PC-9 (cell line): ENCODE data around the gene CDON. TPM values are rescaled to one million over a fixed set of nuclear protein-coding genes. Genes with fewer than 3 reads are reported as not detected.
A peak's percentile ranks its signal among the peaks of the same experiment; 100 is the strongest.
"Not testable (repeated sequence)": the region's sequence is repeated elsewhere in the genome, so short reads cannot be mapped to it uniquely, and the experiment has no call there.

Experiments
- BruUV-seq: library from RNA; stranded (reverse); fragments of 400-500 nt; replicated peaks from 2 replicates; lab custom pipeline; 2021; lab: Mats Ljungman, UMichigan
- CTCF ChIA-PET: fragments of 300-600 bp; sonication (Branson Sonifier 250); formaldehyde crosslinking; loops from one replicate; lab custom pipeline; 2022; ENCODE audit warnings: antibody characterized with exemption; lab: Charles Lee
- POLR2A ChIA-PET: fragments of 300-600 bp; sonication (Branson Sonifier 250); formaldehyde crosslinking; loops from one replicate; lab custom pipeline; 2022; ENCODE audit warnings: antibody characterized with exemption; ENCODE audit not compliant: unreplicated experiment; lab: Charles Lee
- DNase-seq, 2 experiments: peaks; one replicate each; pipeline versions ENCODE4 v3.0.0 to v3.0.0-alpha.2; 2015 to 2022; ENCODE audit warnings: mixed read lengths in 1 of 2
- H2AFZ ChIP-seq: fragments of 200-600 bp; sonication (generic); 2 replicates; pipeline ENCODE4 v1.8.1; 2017; ENCODE audit warnings: antibody characterized with exemption
- H3F3A ChIP-seq: fragments of 200-600 bp; sonication (generic); 2 replicates; pipeline ENCODE4 v1.8.1; 2017; ENCODE audit warnings: antibody characterized with exemption, mild to moderate bottlenecking, low read depth; ENCODE audit not compliant: insufficient read depth
- H3K27ac ChIP-seq: fragments of 200-600 bp; sonication (generic); 2 replicates; pipeline ENCODE4 v1.6.1; 2016; ENCODE audit warnings: mixed run types
- H3K27me3 ChIP-seq: fragments of 200-600 bp; sonication (generic); 2 replicates; pipeline ENCODE4 v1.6.1; 2016; ENCODE audit warnings: low read depth, mixed run types; ENCODE audit not compliant: insufficient read depth
- H3K36me3 ChIP-seq: fragments of 200-600 bp; sonication (generic); 2 replicates; pipeline ENCODE4 v1.6.1; 2016; ENCODE audit warnings: low read depth, mixed run types
- H3K4me1 ChIP-seq: fragments of 200-600 bp; sonication (generic); replicated peaks from 2 replicates; pipeline ENCODE4 v1.6.1; 2016; ENCODE audit warnings: mixed run types; ENCODE audit not compliant: insufficient read depth
- H3K4me2 ChIP-seq: fragments of 200-600 bp; sonication (generic); 2 replicates; pipeline ENCODE4 v1.6.1; 2017; ENCODE audit warnings: mixed run types
- H3K4me3 ChIP-seq: fragments of 200-600 bp; sonication (generic); 2 replicates; pipeline ENCODE4 v1.6.1; 2016; ENCODE audit warnings: mixed run types
- H3K79me2 ChIP-seq: fragments of 200-600 bp; sonication (generic); 2 replicates; pipeline ENCODE4 v1.6.1; 2017; ENCODE audit warnings: low read depth, mixed run types
- H3K9me2 ChIP-seq: fragments of 200-600 bp; sonication (generic); 2 replicates; pipeline ENCODE4 v1.8.1; 2017; ENCODE audit warnings: mild to moderate bottlenecking; ENCODE audit not compliant: insufficient read depth
- H3K9me3 ChIP-seq: fragments of 200-600 bp; sonication (generic); 2 replicates; pipeline ENCODE4 v1.8.1; 2016; ENCODE audit warnings: low read depth; ENCODE audit not compliant: insufficient read depth
- H4K20me1 ChIP-seq: fragments of 200-600 bp; sonication (generic); 2 replicates; pipeline ENCODE4 v1.8.1; 2017; ENCODE audit not compliant: insufficient read depth
- EZH2 ChIP-seq: fragments of 200-600 bp; sonication (generic); IDR thresholded peaks from 2 replicates; pipeline ENCODE4 v1.8.0; 2017; ENCODE audit warnings: antibody characterized with exemption, low read depth
- intact Hi-C: fragments of 100-400 bp; cut with micrococcal nuclease; formaldehyde crosslinking; loops from one replicate; pipeline ENCODE4 v1.10.0; 2022; ENCODE audit not compliant: unreplicated experiment
- total RNA-seq: library from RNA; stranded (reverse); gene quantifications from 2 replicates; pipeline ENCODE4 v1.2.3, GENCODE V29; 2021
- TF ChIP-seq, protein P1 (sequence below): fragments of 200-600 bp; sonication (generic); conservative IDR thresholded peaks from 2 replicates; pipeline ENCODE4 v1.6.1; 2017; ENCODE audit warnings: mixed run types, antibody characterized with exemption, mild to moderate bottlenecking, moderate library complexity

Gene CDON
- total RNA-seq, 1 experiment from 2014 or later: 10.0 TPM

DNA sequence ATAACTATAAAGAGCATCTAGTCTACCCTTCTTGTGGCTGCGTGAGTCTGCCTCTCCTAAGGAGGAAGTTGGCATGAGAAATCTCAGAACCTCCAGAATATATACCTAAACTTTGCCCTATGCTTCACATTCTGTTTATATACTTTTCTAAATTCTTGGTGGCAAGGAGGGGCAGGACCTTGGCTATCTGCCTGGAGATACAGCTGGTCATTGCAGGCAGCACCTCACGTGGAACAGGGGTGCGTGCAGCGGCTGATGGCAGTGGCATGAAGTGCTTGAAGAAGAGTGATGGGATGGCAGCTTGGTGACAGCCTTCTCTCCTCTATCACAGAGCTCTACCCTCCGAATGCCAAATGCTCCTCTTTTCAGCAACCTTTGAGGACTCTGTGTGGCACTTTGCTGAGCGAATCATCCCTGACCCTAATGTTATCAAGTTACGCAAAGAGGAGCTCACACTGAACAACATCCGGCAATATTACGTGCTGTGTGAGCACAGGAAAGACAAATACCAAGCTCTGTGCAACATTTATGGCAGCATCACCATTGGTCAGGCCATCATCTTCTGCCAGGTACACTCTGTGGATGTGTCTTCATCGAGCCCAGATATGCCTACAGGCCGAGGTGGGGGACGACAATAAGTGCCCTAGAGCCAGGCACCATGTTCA, 145.9 kb downstream of the CDON start:
- Histone ChIP-seq H3K36me3 (no peaks in the 10 kb centered on the region), H3K27me3 (peaks cover 44% of the 10 kb centered on the region), H3K27ac (no peak overlapping the region), H3K9me3 (no peaks in the 10 kb centered on the region), H3K4me3 (no peak overlapping the region), H4K20me1 (no peaks in the 10 kb centered on the region), H3K4me1 (no peaks in the 10 kb centered on the region), H2AFZ (no peak overlapping the region), H3K9me2 (no peaks in the 10 kb centered on the region), H3F3A (no peaks in the 10 kb centered on the region), H3K4me2 (no peak overlapping the region), H3K79me2 (no peaks in the 10 kb centered on the region)
- TF ChIP-seq, protein P1, sequence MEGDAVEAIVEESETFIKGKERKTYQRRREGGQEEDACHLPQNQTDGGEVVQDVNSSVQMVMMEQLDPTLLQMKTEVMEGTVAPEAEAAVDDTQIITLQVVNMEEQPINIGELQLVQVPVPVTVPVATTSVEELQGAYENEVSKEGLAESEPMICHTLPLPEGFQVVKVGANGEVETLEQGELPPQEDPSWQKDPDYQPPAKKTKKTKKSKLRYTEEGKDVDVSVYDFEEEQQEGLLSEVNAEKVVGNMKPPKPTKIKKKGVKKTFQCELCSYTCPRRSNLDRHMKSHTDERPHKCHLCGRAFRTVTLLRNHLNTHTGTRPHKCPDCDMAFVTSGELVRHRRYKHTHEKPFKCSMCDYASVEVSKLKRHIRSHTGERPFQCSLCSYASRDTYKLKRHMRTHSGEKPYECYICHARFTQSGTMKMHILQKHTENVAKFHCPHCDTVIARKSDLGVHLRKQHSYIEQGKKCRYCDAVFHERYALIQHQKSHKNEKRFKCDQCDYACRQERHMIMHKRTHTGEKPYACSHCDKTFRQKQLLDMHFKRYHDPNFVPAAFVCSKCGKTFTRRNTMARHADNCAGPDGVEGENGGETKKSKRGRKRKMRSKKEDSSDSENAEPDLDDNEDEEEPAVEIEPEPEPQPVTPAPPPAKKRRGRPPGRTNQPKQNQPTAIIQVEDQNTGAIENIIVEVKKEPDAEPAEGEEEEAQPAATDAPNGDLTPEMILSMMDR: no peak
- no peak for TF ChIP-seq EZH2
- intact Hi-C loops: no loop called here
- ChIA-PET CTCF (interaction anchor here (0.5 kb wide), 2 partner anchors 419 to 631 kb away, joined by 3 to 4 read pairs; no protein-coding TSS in a partner anchor), POLR2A (no interaction called here)
- BruUV-seq: no TSS peak
- no peak for DNase-seq

DNA sequence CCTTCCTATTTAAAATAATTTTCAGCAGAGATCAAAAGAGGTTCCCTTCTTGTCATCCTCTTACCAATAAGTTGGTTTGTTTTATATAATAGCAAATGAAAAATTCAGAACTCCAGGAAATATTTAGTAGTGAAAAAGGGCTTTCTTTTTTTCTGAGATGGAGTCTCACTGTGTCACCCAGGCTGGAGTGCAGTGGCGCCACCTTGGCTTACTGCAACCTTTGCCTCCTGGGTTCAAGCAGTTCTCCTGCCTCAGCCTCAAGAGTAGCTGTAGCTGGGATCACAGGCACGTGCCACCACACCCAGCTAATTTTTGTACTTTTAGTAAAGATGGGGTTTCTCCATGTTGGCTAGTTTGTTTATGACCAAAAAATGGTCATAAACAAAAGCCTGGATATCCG, 148.1 kb downstream of the CDON start:
- H4K20me1 ChIP-seq, CTCF ChIA-PET, H3K9me3 ChIP-seq, POLR2A ChIA-PET, DNase-seq, H3K79me2 ChIP-seq, H3K36me3 ChIP-seq, H3K27ac ChIP-seq, BruUV-seq, intact Hi-C loops, H2AFZ ChIP-seq, H3F3A ChIP-seq, H3K4me1 ChIP-seq, H3K4me2 ChIP-seq, H3K9me2 ChIP-seq, H3K4me3 ChIP-seq: not testable (repeated sequence)
- H3K27me3 ChIP-seq: peaks cover 58% of the 10 kb centered on the region

DNA sequence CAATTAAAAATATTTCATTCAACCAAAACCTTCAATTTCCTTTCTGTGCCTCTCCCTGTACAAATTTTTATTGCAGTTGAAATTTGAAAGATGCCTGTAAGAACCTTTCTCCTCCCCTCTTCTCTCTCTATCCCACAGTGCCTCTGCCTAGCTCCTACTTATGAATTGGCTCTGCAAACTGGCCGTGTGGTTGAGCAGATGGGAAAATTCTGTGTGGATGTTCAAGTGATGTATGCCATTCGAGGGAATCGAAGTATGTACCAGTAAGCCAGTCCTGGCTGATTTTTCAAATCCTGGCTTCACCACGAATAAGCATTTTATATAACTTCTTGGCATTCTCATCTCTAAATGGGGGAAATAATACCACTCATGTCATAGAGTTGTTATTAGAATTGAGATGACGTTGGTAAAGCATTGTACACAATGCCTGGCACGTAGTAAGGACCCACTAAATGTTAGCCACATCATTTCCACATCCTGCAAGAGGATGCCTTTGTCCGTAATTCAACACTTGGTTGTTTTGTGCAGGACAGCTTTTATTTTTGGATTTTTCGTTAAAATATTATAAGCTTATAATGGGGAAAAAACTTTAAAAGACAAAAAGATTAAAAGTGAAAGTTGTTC, 152.3 kb downstream of the CDON start:
- Histone ChIP-seq H3K27ac (no peak overlapping the region), H3K9me2 (no peaks in the 10 kb centered on the region), H3K36me3 (no peaks in the 10 kb centered on the region), H3K27me3 (peaks cover 59% of the 10 kb centered on the region), H3K9me3 (no peaks in the 10 kb centered on the region), H2AFZ (no peak overlapping the region), H3K4me3 (no peak overlapping the region), H3F3A (no peaks in the 10 kb centered on the region), H3K4me2 (peak overlapping the region; percentile 8; the same call in 1 of the 2 replicates), H3K4me1 (no peaks in the 10 kb centered on the region), H4K20me1 (no peaks in the 10 kb centered on the region), H3K79me2 (no peaks in the 10 kb centered on the region)
- no peak for TF ChIP-seq EZH2
- TF ChIP-seq, protein P1: no peak
- BruUV-seq: no TSS peak
- POLR2A ChIA-PET: interaction anchor here (0.6 kb wide), 1 partner anchor 36 kb away, joined by 6 read pairs; no protein-coding TSS in a partner anchor
- CTCF ChIA-PET: interaction anchor here (0.6 kb wide), 1 partner anchor 23 kb away, joined by 5 read pairs; the partner anchor contains the start of gene HYLS1
- intact Hi-C loops: no loop called here
- no peak for DNase-seq

Other genes with a start within 250 kb of the CDON start
- not detected in 2 replicates for gene PATE4, start 229.6 kb downstream of the CDON start, total RNA-seq
- 12.2 and 16.7 TPM in 2 replicates for gene HYLS1, start 175.2 kb downstream of the CDON start, total RNA-seq
- gene PUS3, start 159.7 kb downstream of the CDON start, total RNA-seq: 5.7 and 6.5 TPM in 2 replicates
- 0.26 TPM in 1 of 2 replicates, not detected in the other for gene DDX25, start 158.4 kb downstream of the CDON start, total RNA-seq
- not detected in 2 replicates for gene VSIG10L2, start 116.8 kb downstream of the CDON start, total RNA-seq
- gene RPUSD4, start 148.8 kb upstream of the CDON start, total RNA-seq: 25.1 and 26.0 TPM in 2 replicates
- 12.5 and 13.1 TPM in 2 replicates for gene FAM118B, start 148.9 kb upstream of the CDON start, total RNA-seq
- 53.3 and 57.1 TPM in 2 replicates for gene SRPRA, start 206.0 kb upstream of the CDON start, total RNA-seq
- gene FOXRED1, start 206.3 kb upstream of the CDON start, total RNA-seq: 40.4 and 43.2 TPM in 2 replicates
- 9.6 and 12.7 TPM in 2 replicates for gene TIRAP, start 220.2 kb upstream of the CDON start, total RNA-seq
- gene DCPS, start 241.2 kb upstream of the CDON start, total RNA-seq: 23.8 and 27.2 TPM in 2 replicates